HG03159 (cell line): ENCODE data around the gene GTSE1.

Experiments used
- ATAC-seq: cut with Tn5 transposase; IDR thresholded peaks from one replicate; pipeline ENCODE4 v1.9.1; 2021; ENCODE audit warnings: mild to moderate bottlenecking, moderate library complexity; ENCODE audit not compliant: unreplicated experiment

Gene GTSE1

GRCh38 chr22:46351131-46351735 is 54.6 kb downstream of the GTSE1 start:
- no peak for ATAC-seq

- ATAC-seq = no peak
These were observed 55.1 kb downstream of the GTSE1 start for GRCh38 chr22:46351767-46352166.

GRCh38 chr22:46352276-46352675 is 55.6 kb downstream of the GTSE1 start:
- ATAC-seq = no peak

- no peak for ATAC-seq
These were observed 56.2 kb downstream of the GTSE1 start for GRCh38 chr22:46352691-46353386.

- no peak for ATAC-seq
These were observed 56.9 kb downstream of the GTSE1 start for GRCh38 chr22:46353483-46354105.

- no peak for ATAC-seq
These were observed 57.7 kb downstream of the GTSE1 start for GRCh38 chr22:46354176-46354992.

- ATAC-seq = no peak
These were observed 58.3 kb downstream of the GTSE1 start for GRCh38 chr22:46354993-46355305.

GRCh38 chr22:46355369-46355995 is 58.8 kb downstream of the GTSE1 start:
- ATAC-seq = no peak

- no peak for ATAC-seq
These were observed 59.4 kb downstream of the GTSE1 start for GRCh38 chr22:46355996-46356471.

GRCh38 chr22:46356496-46357480 is 60.1 kb downstream of the GTSE1 start:
- ATAC-seq = no peak

GRCh38 chr22:46357711-46358520 is 61.2 kb downstream of the GTSE1 start:
- ATAC-seq = no peak

GRCh38 chr22:46358766-46359165 is 62.1 kb downstream of the GTSE1 start:
- no peak for ATAC-seq

- ATAC-seq = no peak
These were observed 62.7 kb downstream of the GTSE1 start for GRCh38 chr22:46359362-46359761.

- no peak for ATAC-seq
These were observed 63.4 kb downstream of the GTSE1 start for GRCh38 chr22:46360097-46360496.

GRCh38 chr22:46360891-46361290 is 64.2 kb downstream of the GTSE1 start:
- no peak for ATAC-seq

GRCh38 chr22:46361826-46362202 is 65.1 kb downstream of the GTSE1 start:
- no peak for ATAC-seq

GRCh38 chr22:46362203-46362933 is 65.7 kb downstream of the GTSE1 start:
- no peak for ATAC-seq

- ATAC-seq = no peak
These were observed 66.4 kb downstream of the GTSE1 start for GRCh38 chr22:46362934-46363515.
